H7 (cell line): ENCODE results near the gene JAZF1. TPM values are rescaled to one million over a fixed set of nuclear protein-coding genes. Genes with fewer than 3 reads are reported as not detected.
"Not testable (repeated sequence)": the region's sequence is repeated elsewhere in the genome, so short reads cannot be mapped to it uniquely, and the experiment has no call there.

Source experiments
- DNase-seq: peaks from one replicate; pipeline ENCODE4 v3.0.0; 2012
- H3K27me3 ChIP-seq: 2 replicates; pipeline ENCODE4 v1.6.0; 2011; ENCODE audit warnings: mild to moderate bottlenecking, low read length; ENCODE audit not compliant: control insufficient read depth, insufficient read depth
- H3K36me3 ChIP-seq: replicated peaks from 2 replicates; pipeline ENCODE4 v1.5.1; 2011; ENCODE audit warnings: low read length; ENCODE audit not compliant: control insufficient read depth, insufficient read depth
- H3K4me3 ChIP-seq: 2 replicates; pipeline ENCODE4 v1.5.1; 2011; ENCODE audit warnings: low read depth, mild to moderate bottlenecking, control low read depth, low read length, moderate library complexity; ENCODE audit not compliant: insufficient read depth
- total RNA-seq: library from RNA; depleted of rRNA; stranded (reverse); fragments of >200 nt; shearing (Covaris generic); gene quantifications from 2 replicates; pipeline ENCODE4 v1.2.3, GENCODE V29; 2014

JAZF1 gene
- total RNA-seq, 1 experiment from 2014 or later: 11.3 TPM

DNA sequence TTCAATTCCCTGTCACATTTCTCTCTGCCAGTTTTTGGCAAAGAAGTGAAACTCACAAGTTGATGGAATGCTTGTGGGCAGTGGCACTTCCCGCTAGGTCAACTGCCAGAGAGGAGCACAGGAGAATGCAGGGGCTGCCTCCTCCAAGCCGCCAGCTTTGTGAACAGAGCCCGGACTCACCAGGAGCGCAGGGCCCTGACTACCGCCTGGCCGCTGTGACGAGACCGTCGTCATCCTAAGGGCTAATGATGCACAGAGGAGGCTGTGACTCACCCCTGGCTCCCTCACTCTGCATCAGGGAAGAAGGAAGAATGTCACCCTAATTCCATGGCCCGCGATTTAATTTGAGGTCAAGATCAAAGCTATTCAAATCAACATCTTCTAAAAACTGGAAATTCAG lies 316.7 kb downstream of the JAZF1 start:
- Histone ChIP-seq H3K4me3 (no peak overlapping the region), H3K27me3 (no peaks in the 10 kb centered on the region), H3K36me3 (no peaks in the 10 kb centered on the region)
- no peak for DNase-seq

DNA sequence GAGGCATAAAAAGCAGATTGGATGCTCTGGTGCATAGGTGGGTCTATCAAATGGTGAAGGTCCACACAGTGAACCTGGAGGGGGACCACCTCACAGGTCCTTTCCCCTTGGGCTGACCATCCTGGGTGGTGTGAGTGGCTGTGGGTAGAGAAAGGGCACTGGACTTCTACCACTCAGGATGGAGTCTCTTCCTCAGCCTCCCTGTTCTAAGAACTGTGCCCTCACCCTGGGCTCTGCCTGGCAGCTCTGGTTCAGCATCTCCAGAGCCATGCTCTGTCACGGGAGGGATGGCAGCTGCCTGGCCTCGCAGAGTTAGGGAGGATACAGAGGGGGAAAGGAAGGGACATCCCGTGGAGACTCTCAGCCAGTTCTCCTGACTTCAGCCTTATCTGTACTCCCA lies 318.8 kb downstream of the JAZF1 start:
- no peak overlapping the region for H3K4me3 ChIP-seq
- no peaks in the 10 kb centered on the region for H3K36me3 ChIP-seq
- DNase-seq: no peak
- H3K27me3 ChIP-seq: no peaks in the 10 kb centered on the region

DNA sequence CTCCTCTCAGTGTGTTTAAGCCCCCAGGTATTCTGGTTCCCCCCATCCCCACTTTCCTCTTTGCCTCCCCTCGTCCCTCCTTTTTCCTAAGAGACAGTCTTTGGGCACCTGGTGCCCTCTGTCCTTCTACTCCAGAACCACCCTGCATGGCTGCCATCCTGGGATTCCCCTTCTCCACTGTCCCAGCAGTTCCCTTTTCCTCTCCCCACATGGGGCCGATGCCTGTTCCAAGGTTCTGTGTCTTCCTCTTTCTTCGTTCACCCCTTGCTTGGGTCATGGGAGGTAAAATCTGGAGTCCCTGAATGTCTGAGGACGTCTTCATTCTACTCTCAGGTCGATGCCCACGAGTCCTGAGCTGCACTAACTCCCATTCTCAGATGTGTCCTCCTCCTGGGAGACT lies 319.8 kb downstream of the JAZF1 start:
- H3K4me3 ChIP-seq: no peak overlapping the region
- no peak for DNase-seq
- no peaks in the 10 kb centered on the region for H3K36me3 ChIP-seq
- no peaks in the 10 kb centered on the region for H3K27me3 ChIP-seq

- H3K36me3 ChIP-seq, DNase-seq, H3K4me3 ChIP-seq, H3K27me3 ChIP-seq: not testable (repeated sequence)
Observed at GRCh38 chr7:27856703-27857485, 323.7 kb downstream of the JAZF1 start.

DNA sequence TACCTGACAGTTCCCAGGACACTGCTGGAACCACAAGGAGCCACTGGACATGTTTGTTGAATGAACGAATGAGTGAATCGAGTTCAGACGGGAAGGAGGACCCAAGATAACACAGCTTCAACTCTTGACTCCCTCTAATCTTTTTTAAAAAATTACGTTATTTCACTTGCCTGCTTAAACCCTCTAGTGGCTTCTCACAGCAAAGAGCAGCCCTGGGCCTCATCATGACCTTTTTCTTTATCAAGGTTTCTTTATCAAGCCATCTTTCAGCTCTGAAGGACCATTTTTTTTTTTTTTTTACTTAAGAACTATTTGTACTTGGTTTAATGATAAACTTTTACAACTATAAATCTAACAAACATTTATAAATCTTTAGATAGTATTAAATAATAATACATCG lies 330.1 kb downstream of the JAZF1 start:
- no peaks in the 10 kb centered on the region for H3K27me3 ChIP-seq
- H3K36me3 ChIP-seq: no peaks in the 10 kb centered on the region
- DNase-seq: no peak
- no peak overlapping the region for H3K4me3 ChIP-seq

GRCh38 chr7:27846388-27846787 lies 334.2 kb downstream of the JAZF1 start:
- H3K27me3 ChIP-seq: no peaks in the 10 kb centered on the region
- H3K4me3 ChIP-seq: no peak overlapping the region
- no peak for DNase-seq
- no peaks in the 10 kb centered on the region for H3K36me3 ChIP-seq

DNA sequence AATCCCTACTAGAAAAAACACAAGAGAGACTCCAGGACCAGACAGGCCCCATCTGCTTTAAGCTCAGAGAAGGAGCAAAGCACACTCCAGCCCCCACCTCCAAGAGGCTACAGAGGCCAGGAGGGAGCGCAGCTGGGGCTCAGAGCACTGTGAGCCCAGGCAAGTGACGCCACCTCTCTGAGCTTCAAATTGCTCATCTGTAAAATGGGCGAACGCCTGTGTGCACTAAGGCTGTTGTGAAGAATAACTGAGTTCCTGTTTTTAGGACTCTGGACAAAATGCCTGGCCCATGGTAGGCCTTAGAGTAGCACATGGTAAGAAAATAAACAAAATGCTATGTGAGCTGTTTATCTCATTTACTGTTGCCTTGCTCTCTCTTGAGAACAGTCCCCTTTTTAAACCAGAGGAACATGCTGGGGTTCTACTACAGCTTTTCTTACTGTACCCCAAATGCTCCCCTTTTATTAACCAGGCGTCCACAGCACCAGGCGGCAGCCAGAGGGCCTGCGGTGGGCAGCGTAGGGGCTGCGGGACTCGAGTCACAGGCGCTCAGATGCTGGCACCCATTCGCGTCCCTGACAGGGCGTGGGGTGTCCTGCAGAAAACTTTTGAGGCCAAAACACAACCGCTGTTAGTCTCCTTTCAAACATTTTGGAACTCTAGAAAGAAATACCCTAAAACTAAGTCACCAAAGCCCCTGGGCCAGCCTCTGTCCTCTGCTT lies 336.9 kb downstream of the JAZF1 start:
- H3K27me3 ChIP-seq: no peaks in the 10 kb centered on the region
- no peak overlapping the region for H3K4me3 ChIP-seq
- peak; percentile 27 for DNase-seq
- H3K36me3 ChIP-seq: peaks cover 2% of the 10 kb centered on the region

DNA sequence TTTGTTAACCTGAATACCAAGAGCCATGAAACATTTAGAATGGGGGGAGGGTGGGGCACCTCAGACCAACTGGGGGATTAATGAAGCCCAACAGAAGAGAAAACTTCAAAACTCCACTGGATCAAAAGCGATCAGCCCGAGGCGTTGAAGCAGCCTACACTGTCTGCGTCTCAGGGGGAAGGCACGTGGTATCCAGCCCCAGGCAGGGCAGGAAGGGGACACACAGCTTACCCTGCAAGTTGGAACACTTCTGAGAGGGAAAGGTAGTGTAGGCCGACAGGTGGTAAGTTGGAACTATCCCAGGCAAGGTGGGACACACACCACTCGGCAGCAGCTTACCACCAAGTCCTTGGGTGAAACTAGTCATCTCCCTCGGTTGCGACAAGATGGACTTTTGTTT lies 337.7 kb downstream of the JAZF1 start:
- H3K4me3 ChIP-seq: no peak overlapping the region
- peaks cover 2% of the 10 kb centered on the region for H3K36me3 ChIP-seq
- no peaks in the 10 kb centered on the region for H3K27me3 ChIP-seq
- peak; percentile 45 for DNase-seq

DNA sequence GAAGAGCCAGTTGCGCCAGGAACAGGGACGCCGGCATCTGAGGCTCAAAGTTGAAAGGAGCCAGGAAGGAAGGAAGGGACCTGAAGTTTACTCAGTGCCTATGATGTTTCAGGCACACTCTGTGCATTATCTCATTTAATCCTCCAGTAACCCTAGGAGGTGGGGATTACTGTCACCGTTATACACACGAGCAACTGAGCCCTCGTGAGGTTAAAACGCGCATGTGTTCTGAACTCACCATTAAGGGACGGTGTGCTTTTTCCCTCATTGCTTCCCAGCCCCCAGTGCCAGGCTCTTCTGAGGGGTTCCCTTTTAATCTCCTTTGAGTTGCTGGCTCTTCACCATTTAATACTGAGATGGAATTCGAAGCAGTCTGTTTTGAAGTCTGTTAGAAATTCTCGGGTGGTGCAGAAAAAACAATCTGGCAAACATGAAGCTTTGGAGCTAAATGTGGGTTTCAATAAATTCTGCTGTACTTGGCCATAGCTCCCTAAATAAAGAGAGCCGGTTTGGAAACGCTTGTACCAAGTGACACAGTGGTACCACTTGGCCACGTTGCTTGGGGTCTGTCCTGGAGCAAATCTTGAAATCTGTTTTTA lies 338.4 kb downstream of the JAZF1 start:
- DNase-seq: peak; percentile 61
- H3K36me3 ChIP-seq: peaks cover 2% of the 10 kb centered on the region
- H3K4me3 ChIP-seq: no peak overlapping the region
- H3K27me3 ChIP-seq: no peaks in the 10 kb centered on the region

GRCh38 chr7:27840760-27841364 lies 339.7 kb downstream of the JAZF1 start:
- peaks cover 2% of the 10 kb centered on the region for H3K36me3 ChIP-seq
- DNase-seq: peak; percentile 18
- H3K4me3 ChIP-seq: no peak overlapping the region
- no peaks in the 10 kb centered on the region for H3K27me3 ChIP-seq

DNA sequence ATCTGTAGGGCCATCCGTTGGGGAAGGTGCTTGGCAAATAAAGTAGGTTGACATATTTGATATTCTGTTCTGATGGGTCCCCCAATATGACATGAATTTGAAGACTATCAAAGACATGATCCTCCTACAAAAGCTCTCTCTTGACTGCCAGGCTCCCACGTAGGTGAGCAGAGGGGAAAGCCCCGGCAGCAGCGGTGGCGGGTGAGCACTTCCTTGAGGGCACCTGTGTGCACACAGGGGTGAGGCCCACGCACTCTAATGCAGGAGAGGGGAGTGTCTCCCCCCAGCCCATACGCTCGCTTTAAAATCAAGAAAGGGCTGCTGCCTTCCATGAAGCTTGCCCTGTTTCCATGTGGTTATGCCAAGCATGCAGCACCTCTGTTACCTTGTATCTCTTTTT lies 340.3 kb downstream of the JAZF1 start:
- DNase-seq: no peak
- Histone ChIP-seq H3K27me3 (no peaks in the 10 kb centered on the region), H3K4me3 (no peak overlapping the region), H3K36me3 (peaks cover 2% of the 10 kb centered on the region)

DNA sequence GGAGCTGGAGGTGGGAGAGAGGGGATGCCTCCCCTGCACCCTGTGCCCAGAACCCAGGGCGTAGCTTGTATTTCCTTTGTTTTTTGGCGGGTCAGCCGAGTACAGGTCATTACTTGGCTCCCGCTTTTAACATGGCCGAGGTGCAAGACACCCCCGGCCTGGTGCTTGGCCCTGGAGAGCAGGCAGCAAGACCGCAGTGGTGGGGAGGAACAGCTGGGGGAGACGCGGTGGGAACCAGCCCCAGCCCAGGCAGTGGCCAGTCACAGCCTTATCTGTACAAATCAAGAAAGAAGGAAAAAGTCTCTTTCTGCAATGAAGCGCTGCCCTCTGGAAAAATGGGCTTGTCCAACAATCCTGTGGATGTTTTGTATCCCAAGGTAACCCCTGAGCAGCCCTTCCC lies 341.5 kb downstream of the JAZF1 start:
- H3K4me3 ChIP-seq: no peak overlapping the region
- no peak for DNase-seq

DNA sequence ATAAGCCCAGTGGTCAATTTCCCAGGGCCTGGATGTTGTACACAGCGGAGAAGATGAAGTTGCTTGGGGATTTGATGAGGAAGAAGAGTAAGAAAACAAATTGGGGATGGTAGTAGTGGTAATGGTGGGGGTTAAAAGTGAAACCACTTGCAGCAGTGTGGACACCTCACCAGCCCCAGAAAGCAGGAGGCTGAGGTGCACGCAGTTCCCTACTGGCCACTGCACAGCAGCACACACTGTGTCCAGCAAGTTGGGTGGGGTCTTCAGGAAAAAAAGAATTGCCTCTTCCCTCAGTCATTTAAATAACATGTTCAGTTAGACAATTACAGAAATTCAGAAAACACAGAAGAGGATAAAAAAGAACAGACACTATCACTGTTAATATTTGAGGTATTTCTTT lies 344.1 kb downstream of the JAZF1 start:
- peaks cover 2% of the 10 kb centered on the region for H3K36me3 ChIP-seq
- DNase-seq: no peak
- H3K4me3 ChIP-seq: no peak overlapping the region
- no peaks in the 10 kb centered on the region for H3K27me3 ChIP-seq

More for the DNA sequence above, 341.5 kb downstream of the JAZF1 start:
- Histone ChIP-seq H3K36me3 (peaks cover 2% of the 10 kb centered on the region), H3K27me3 (no peaks in the 10 kb centered on the region)

GRCh38 chr7:27835376-27835775 lies 345.2 kb downstream of the JAZF1 start:
- no peak for DNase-seq
- Histone ChIP-seq H3K4me3 (no peak overlapping the region), H3K27me3 (no peaks in the 10 kb centered on the region), H3K36me3 (no peaks in the 10 kb centered on the region; the same call in none of the 2 replicates)
